Measurements from ENCODE around the gene USP27X. TPM values are rescaled to one million over a fixed set of nuclear protein-coding genes. Genes with fewer than 3 reads are reported as not detected.

Gene USP27X
- polyA plus RNA-seq, 2 of the 4 experiments (the other 2 are of a cell fraction), result 4.5 to 4.6 TPM

DNA sequence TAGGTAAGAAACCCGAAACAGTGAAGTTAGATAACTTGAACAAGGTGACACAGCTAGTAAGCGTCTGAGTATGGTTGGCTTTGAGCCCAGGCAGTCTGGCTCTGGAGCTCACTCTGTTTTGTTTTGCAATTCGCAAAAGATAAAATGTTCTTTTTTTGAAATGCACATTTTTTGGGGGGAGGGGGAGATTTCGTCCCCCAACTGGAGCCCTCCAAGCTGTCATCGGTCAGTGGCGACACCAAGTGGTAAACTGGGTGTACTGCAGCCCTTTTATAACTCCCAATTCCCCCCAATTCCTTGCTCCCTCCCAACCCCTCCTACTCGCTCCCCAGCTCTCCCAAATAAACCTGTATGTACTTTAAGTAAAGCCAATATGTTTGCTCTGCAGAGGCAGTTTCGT lies 40.3 kb downstream of the USP27X start:
- ChIA-PET POLR2A (no interaction called here), CTCF (interaction anchor here (0.8 to 1.9 kb wide), 8 partner anchors 9 to 652 kb away, joined by 3 to 6 read pairs (median 3); no protein-coding TSS in a partner anchor)
- Histone ChIP-seq H3K4me3 (no peak overlapping the region), H3K4me1 (peaks cover 6% of the 10 kb centered on the region; the same call in 2 of the 3 replicates), H3K9me3 (no peaks in the 10 kb centered on the region), H3K4me2 (no peak overlapping the region; the same call in 2 of the 3 replicates), H3K27ac (no peak overlapping the region)
- FAIRE-seq (no peak), DNase-seq (ENCODE audit: low read depth in 1 of 2, low spot score in 1 of 2) (peak; percentile 8 to 14), ATAC-seq (no peak)
- 12% methylated on average over 8 of the region's 8 CpGs for WGBS (ENCODE audit: missing lambda C conversion rate)
- TF ChIP-seq, protein P1, sequence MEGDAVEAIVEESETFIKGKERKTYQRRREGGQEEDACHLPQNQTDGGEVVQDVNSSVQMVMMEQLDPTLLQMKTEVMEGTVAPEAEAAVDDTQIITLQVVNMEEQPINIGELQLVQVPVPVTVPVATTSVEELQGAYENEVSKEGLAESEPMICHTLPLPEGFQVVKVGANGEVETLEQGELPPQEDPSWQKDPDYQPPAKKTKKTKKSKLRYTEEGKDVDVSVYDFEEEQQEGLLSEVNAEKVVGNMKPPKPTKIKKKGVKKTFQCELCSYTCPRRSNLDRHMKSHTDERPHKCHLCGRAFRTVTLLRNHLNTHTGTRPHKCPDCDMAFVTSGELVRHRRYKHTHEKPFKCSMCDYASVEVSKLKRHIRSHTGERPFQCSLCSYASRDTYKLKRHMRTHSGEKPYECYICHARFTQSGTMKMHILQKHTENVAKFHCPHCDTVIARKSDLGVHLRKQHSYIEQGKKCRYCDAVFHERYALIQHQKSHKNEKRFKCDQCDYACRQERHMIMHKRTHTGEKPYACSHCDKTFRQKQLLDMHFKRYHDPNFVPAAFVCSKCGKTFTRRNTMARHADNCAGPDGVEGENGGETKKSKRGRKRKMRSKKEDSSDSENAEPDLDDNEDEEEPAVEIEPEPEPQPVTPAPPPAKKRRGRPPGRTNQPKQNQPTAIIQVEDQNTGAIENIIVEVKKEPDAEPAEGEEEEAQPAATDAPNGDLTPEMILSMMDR (IDR thresholded peaks at IDR 0.05), result peak; percentile 53
- TF ChIP-seq, protein P2, sequence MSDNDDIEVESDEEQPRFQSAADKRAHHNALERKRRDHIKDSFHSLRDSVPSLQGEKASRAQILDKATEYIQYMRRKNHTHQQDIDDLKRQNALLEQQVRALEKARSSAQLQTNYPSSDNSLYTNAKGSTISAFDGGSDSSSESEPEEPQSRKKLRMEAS (IDR thresholded peaks at IDR 0.05), result no peak
- no peak for TF ChIP-seq CBX8 (IDR thresholded peaks at IDR 0.05)
- no peak for TF ChIP-seq HOXA7 (CRISPR knock-in tag; IDR thresholded peaks at IDR 0.05)
- TF ChIP-seq RAD21 (conservative IDR thresholded peaks at IDR 0.05 in 1 of 2, IDR thresholded peaks at IDR 0.05 in 1 of 2), result peak; percentile 26 to 34; a peak in 3 of 5 replicates
- TF ChIP-seq NFE2L2 (conservative IDR thresholded peaks at IDR 0.05; ENCODE audit: low read length), result no peak

DNA sequence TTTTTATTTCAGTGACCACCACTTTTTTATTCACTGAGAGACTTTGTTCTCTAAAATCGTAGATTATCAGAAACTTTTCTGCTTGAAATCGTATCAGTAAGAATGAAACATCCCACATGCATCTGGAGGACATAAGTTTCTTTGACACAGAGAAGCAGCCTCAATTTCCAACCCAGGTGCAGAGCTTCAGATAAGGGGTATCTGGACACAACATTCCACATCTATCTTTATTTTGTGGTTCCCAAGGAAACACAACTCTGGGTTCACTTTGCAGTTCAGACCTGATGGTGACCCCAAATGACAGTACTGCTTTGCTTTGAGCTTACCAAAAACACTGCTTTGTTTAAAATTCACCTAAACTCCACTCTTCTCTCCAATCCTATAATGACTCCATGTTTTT lies 41.8 kb downstream of the USP27X start:
- H3K4me3 ChIP-seq, result no peak overlapping the region
- CTCF ChIA-PET, result interaction anchor here (1.8 to 1.9 kb wide), 3 partner anchors 33 to 659 kb away, joined by 4 to 5 read pairs (median 5); partner anchors contain the start of gene USP27X
- peaks cover 6% of the 10 kb centered on the region; the same call in 2 of the 3 replicates for H3K4me1 ChIP-seq
- TF ChIP-seq CBX8 (IDR thresholded peaks at IDR 0.05) (no peak), NPAS2 (CRISPR knock-in tag; IDR thresholded peaks at IDR 0.05; ENCODE audit: borderline replicate concordance) (no peak), BHLHE40 (IDR thresholded peaks at IDR 0.05; ENCODE audit: low read depth, low read length) (no peak), RARB (CRISPR knock-in tag; IDR thresholded peaks at IDR 0.05) (no peak), CBX2 (IDR thresholded peaks at IDR 0.05; ENCODE audit: borderline replicate concordance, low read depth) (no peak), HDAC2 (IDR thresholded peaks at IDR 0.05) (no peak), MAZ (IDR thresholded peaks at IDR 0.05; ENCODE audit: borderline replicate concordance, low read depth, low read length) (no peak), JUN (IDR thresholded peaks at IDR 0.05) (no peak), JUNB (IDR thresholded peaks at IDR 0.05) (no peak), ESRRA (IDR thresholded peaks at IDR 0.05; ENCODE audit: borderline replicate concordance, low read length) (no peak), TFCP2L1 (CRISPR knock-in tag; IDR thresholded peaks at IDR 0.05) (no peak), CHD4 (IDR thresholded peaks at IDR 0.05; ENCODE audit: borderline replicate concordance) (no peak), EHF (CRISPR knock-in tag; IDR thresholded peaks at IDR 0.05) (no peak), HEYL (CRISPR knock-in tag; IDR thresholded peaks at IDR 0.05) (no peak), NR3C1 (IDR thresholded peaks at IDR 0.05) (no peak), KDM5A (IDR thresholded peaks at IDR 0.05) (no peak), FOXS1 (CRISPR knock-in tag; IDR thresholded peaks at IDR 0.05) (no peak)
- TF ChIP-seq, protein P3, sequence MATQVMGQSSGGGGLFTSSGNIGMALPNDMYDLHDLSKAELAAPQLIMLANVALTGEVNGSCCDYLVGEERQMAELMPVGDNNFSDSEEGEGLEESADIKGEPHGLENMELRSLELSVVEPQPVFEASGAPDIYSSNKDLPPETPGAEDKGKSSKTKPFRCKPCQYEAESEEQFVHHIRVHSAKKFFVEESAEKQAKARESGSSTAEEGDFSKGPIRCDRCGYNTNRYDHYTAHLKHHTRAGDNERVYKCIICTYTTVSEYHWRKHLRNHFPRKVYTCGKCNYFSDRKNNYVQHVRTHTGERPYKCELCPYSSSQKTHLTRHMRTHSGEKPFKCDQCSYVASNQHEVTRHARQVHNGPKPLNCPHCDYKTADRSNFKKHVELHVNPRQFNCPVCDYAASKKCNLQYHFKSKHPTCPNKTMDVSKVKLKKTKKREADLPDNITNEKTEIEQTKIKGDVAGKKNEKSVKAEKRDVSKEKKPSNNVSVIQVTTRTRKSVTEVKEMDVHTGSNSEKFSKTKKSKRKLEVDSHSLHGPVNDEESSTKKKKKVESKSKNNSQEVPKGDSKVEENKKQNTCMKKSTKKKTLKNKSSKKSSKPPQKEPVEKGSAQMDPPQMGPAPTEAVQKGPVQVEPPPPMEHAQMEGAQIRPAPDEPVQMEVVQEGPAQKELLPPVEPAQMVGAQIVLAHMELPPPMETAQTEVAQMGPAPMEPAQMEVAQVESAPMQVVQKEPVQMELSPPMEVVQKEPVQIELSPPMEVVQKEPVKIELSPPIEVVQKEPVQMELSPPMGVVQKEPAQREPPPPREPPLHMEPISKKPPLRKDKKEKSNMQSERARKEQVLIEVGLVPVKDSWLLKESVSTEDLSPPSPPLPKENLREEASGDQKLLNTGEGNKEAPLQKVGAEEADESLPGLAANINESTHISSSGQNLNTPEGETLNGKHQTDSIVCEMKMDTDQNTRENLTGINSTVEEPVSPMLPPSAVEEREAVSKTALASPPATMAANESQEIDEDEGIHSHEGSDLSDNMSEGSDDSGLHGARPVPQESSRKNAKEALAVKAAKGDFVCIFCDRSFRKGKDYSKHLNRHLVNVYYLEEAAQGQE (IDR thresholded peaks at IDR 0.05), result no peak
- TF ChIP-seq, protein P4, sequence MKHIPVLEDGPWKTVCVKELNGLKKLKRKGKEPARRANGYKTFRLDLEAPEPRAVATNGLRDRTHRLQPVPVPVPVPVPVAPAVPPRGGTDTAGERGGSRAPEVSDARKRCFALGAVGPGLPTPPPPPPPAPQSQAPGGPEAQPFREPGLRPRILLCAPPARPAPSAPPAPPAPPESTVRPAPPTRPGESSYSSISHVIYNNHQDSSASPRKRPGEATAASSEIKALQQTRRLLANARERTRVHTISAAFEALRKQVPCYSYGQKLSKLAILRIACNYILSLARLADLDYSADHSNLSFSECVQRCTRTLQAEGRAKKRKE (CRISPR knock-in tag; IDR thresholded peaks at IDR 0.05; ENCODE audit: low read depth), result no peak
- no peak overlapping the region for H3K4me2 ChIP-seq
- H3K9me3 ChIP-seq, result no peaks in the 10 kb centered on the region
- DNase-seq (ENCODE audit: low read depth in 1 of 2, low spot score in 1 of 2) (no peak), FAIRE-seq (no peak), ATAC-seq (no peak)
- no peak overlapping the region for H3K27ac ChIP-seq
- WGBS (ENCODE audit: missing lambda C conversion rate), result 87% methylated on average over 2 of the region's 2 CpGs
- POLR2A ChIA-PET, result no interaction called here

All from A549 (cell line).